ENCODE measurements around the gene PILRA. TPM values are rescaled to one million over a fixed set of nuclear protein-coding genes. Genes with fewer than 3 reads are reported as not detected.

The PILRA gene
- total and polyA plus RNA-seq, 2 of the 13 experiments (the other 11 are each of a cell fraction or from before 2014, with no cell fraction given) = 0.13 to 1.3 TPM

DNA sequence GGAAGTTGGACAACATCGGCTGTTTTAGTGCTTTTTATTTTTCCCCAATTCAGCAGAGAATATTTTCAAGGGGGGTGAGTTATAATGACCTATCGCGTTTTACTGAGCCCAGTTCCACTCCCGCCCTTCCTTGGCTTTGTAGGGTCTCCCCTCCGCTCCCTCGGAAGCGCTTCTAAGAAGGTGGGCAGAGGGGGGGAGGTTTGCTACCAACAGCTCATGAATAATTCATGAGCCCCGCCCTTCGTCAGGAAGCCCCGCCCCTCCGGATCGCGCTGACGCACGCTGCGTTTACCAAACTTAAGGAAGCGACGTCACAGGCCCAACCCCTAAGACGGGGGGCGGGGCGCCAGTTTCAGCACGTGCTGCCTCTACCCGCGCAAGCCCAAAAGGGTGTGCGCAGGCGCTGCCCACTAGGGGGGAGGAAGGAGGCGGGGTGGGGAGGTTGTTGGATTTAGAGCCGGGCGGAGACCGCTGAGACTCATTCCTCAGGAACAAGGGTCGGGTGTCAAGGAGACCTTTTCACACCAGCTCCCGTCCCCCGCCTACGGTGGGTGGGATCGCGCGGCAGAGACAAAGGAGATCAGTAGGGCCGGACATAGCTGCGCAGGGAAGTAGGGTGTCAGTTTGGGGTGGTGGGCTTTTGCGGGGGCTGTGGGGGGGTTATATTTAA is 55.8 kb downstream of the PILRA start (continued):
- TF ChIP-seq ZNF615 (CRISPR knock-in tag; IDR thresholded peaks at IDR 0.05; ENCODE audit: borderline replicate concordance) = no peak; the same call in 1 of the 2 replicates
- no peak for TF ChIP-seq ZNF225 (CRISPR knock-in tag; IDR thresholded peaks at IDR 0.05)
- TF ChIP-seq ZNF329 (CRISPR knock-in tag; IDR thresholded peaks at IDR 0.05; ENCODE audit: low read depth) = no peak
- TF ChIP-seq, protein P1, sequence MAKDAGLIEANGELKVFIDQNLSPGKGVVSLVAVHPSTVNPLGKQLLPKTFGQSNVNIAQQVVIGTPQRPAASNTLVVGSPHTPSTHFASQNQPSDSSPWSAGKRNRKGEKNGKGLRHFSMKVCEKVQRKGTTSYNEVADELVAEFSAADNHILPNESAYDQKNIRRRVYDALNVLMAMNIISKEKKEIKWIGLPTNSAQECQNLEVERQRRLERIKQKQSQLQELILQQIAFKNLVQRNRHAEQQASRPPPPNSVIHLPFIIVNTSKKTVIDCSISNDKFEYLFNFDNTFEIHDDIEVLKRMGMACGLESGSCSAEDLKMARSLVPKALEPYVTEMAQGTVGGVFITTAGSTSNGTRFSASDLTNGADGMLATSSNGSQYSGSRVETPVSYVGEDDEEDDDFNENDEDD (CRISPR knock-in tag; IDR thresholded peaks at IDR 0.05; ENCODE audit: borderline replicate concordance) = peak; percentile 97
- TF ChIP-seq, protein P2, sequence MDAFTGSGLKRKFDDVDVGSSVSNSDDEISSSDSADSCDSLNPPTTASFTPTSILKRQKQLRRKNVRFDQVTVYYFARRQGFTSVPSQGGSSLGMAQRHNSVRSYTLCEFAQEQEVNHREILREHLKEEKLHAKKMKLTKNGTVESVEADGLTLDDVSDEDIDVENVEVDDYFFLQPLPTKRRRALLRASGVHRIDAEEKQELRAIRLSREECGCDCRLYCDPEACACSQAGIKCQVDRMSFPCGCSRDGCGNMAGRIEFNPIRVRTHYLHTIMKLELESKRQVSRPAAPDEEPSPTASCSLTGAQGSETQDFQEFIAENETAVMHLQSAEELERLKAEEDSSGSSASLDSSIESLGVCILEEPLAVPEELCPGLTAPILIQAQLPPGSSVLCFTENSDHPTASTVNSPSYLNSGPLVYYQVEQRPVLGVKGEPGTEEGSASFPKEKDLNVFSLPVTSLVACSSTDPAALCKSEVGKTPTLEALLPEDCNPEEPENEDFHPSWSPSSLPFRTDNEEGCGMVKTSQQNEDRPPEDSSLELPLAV (CRISPR knock-in tag; conservative IDR thresholded peaks at IDR 0.05; ENCODE audit: low read depth) = no peak
- TF ChIP-seq KMT2B (CRISPR knock-in tag; IDR thresholded peaks at IDR 0.05) = no peak
- TF ChIP-seq, protein P3, sequence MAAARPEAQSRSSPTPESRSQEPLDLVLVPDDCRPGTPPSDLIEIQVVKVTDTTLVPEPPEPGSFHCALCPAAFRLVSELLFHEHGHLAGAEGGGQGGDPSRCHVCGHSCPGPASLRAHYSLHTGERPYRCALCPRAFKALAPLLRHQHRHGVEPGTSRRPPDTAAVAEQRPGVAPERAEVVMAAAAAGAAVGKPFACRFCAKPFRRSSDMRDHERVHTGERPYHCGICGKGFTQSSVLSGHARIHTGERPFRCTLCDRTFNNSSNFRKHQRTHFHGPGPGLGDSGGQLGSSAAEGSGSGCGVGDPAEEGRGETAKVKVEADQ (CRISPR knock-in tag; IDR thresholded peaks at IDR 0.05; ENCODE audit: borderline replicate concordance) = no peak
- no peak for TF ChIP-seq ZNF703 (CRISPR knock-in tag; IDR thresholded peaks at IDR 0.05; ENCODE audit: borderline replicate concordance)
- TF ChIP-seq ZNF296 (CRISPR knock-in tag; conservative IDR thresholded peaks at IDR 0.05) = no peak
- TF ChIP-seq, protein P4, sequence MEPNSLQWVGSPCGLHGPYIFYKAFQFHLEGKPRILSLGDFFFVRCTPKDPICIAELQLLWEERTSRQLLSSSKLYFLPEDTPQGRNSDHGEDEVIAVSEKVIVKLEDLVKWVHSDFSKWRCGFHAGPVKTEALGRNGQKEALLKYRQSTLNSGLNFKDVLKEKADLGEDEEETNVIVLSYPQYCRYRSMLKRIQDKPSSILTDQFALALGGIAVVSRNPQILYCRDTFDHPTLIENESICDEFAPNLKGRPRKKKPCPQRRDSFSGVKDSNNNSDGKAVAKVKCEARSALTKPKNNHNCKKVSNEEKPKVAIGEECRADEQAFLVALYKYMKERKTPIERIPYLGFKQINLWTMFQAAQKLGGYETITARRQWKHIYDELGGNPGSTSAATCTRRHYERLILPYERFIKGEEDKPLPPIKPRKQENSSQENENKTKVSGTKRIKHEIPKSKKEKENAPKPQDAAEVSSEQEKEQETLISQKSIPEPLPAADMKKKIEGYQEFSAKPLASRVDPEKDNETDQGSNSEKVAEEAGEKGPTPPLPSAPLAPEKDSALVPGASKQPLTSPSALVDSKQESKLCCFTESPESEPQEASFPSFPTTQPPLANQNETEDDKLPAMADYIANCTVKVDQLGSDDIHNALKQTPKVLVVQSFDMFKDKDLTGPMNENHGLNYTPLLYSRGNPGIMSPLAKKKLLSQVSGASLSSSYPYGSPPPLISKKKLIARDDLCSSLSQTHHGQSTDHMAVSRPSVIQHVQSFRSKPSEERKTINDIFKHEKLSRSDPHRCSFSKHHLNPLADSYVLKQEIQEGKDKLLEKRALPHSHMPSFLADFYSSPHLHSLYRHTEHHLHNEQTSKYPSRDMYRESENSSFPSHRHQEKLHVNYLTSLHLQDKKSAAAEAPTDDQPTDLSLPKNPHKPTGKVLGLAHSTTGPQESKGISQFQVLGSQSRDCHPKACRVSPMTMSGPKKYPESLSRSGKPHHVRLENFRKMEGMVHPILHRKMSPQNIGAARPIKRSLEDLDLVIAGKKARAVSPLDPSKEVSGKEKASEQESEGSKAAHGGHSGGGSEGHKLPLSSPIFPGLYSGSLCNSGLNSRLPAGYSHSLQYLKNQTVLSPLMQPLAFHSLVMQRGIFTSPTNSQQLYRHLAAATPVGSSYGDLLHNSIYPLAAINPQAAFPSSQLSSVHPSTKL (CRISPR knock-in tag; IDR thresholded peaks at IDR 0.05) = peak; percentile 6; the same call in 1 of the 2 replicates
- no peak for TF ChIP-seq ZNF644 (CRISPR knock-in tag; IDR thresholded peaks at IDR 0.05; ENCODE audit: low read depth)
- TF ChIP-seq, protein P5, sequence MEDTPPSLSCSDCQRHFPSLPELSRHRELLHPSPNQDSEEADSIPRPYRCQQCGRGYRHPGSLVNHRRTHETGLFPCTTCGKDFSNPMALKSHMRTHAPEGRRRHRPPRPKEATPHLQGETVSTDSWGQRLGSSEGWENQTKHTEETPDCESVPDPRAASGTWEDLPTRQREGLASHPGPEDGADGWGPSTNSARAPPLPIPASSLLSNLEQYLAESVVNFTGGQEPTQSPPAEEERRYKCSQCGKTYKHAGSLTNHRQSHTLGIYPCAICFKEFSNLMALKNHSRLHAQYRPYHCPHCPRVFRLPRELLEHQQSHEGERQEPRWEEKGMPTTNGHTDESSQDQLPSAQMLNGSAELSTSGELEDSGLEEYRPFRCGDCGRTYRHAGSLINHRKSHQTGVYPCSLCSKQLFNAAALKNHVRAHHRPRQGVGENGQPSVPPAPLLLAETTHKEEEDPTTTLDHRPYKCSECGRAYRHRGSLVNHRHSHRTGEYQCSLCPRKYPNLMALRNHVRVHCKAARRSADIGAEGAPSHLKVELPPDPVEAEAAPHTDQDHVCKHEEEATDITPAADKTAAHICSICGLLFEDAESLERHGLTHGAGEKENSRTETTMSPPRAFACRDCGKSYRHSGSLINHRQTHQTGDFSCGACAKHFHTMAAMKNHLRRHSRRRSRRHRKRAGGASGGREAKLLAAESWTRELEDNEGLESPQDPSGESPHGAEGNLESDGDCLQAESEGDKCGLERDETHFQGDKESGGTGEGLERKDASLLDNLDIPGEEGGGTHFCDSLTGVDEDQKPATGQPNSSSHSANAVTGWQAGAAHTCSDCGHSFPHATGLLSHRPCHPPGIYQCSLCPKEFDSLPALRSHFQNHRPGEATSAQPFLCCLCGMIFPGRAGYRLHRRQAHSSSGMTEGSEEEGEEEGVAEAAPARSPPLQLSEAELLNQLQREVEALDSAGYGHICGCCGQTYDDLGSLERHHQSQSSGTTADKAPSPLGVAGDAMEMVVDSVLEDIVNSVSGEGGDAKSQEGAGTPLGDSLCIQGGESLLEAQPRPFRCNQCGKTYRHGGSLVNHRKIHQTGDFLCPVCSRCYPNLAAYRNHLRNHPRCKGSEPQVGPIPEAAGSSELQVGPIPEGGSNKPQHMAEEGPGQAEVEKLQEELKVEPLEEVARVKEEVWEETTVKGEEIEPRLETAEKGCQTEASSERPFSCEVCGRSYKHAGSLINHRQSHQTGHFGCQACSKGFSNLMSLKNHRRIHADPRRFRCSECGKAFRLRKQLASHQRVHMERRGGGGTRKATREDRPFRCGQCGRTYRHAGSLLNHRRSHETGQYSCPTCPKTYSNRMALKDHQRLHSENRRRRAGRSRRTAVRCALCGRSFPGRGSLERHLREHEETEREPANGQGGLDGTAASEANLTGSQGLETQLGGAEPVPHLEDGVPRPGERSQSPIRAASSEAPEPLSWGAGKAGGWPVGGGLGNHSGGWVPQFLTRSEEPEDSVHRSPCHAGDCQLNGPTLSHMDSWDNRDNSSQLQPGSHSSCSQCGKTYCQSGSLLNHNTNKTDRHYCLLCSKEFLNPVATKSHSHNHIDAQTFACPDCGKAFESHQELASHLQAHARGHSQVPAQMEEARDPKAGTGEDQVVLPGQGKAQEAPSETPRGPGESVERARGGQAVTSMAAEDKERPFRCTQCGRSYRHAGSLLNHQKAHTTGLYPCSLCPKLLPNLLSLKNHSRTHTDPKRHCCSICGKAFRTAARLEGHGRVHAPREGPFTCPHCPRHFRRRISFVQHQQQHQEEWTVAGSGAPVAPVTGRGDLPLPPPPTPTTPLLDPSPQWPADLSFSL (CRISPR knock-in tag; IDR thresholded peaks at IDR 0.05) = no peak
- no peak for TF ChIP-seq LCORL (IDR thresholded peaks at IDR 0.05)
- TF ChIP-seq LCORL (CRISPR knock-in tag; IDR thresholded peaks at IDR 0.05) = 0 out of 2 replicates have a peak, but pooled peaks have one; percentile 6
- no peak for TF ChIP-seq PHF5A (CRISPR knock-in tag; IDR thresholded peaks at IDR 0.05; ENCODE audit: low read depth, unreplicated experiment)
- TF ChIP-seq RFX1 (IDR thresholded peaks at IDR 0.05) = no peak

Data from HepG2 (cell line).